ENCODE results near the gene BEST2.

Gene BEST2

DNA sequence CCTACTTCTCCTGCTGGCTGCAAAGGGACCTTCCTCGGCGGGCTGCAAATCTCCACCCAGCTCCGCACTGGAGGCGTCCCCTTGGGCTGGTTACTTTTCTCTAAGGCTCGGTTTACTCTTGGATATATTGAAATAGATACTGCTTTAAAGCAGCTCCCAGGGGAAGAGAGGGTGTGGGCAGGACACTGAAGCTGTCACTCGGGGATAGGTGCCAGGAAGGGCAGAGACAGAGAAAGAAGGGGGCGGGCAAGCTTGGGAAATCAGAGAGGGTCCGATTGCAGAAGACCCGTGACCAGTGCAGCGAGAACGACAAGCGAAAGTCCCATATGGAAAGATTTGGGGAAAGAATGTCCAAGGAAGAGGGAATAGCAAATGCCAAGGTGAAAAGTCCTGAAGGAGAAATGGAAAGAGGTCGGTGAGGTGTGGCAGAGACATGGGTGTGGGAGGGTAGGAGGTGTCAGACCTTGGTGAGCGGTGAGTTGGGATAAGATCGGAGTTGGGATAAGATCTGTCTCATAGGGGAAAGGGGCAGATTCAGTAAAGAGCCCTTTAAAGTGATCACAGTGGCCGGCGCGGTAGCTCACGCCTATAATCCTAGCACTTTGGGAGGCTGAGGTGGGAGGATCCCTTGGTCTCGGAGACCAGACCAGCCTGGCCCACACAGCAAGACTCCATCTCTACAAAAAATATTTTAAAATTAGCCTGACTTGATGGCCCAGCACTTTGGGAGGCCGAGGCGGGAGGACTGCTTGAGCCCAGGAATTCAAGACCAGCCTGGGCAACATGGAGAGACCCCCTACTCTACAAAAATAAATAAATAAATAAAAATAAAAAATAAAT, 50.9 kb downstream of the BEST2 start:
- no peak for DNase-seq

DNA sequence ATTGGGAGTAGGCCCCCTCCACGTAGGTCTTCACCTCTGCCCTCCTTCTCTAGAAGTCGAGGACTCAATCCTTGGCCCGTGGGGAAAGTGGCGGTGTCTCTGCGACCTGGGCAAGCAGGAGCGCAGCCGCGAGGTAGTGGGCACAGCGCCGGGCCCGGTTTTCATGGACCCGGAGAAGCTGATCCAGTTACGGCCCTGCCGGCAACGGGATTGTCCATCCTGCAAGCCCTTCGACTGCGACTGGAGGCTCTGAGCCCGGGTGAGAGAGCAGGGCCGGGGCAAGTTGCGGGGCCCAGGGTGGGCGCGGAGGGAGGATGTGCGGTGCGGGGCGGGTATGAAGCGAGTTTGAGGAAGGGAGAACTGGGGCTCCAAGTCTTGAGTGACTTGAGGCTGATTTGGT, 52.5 kb downstream of the BEST2 start:
- no peak for DNase-seq

DNA sequence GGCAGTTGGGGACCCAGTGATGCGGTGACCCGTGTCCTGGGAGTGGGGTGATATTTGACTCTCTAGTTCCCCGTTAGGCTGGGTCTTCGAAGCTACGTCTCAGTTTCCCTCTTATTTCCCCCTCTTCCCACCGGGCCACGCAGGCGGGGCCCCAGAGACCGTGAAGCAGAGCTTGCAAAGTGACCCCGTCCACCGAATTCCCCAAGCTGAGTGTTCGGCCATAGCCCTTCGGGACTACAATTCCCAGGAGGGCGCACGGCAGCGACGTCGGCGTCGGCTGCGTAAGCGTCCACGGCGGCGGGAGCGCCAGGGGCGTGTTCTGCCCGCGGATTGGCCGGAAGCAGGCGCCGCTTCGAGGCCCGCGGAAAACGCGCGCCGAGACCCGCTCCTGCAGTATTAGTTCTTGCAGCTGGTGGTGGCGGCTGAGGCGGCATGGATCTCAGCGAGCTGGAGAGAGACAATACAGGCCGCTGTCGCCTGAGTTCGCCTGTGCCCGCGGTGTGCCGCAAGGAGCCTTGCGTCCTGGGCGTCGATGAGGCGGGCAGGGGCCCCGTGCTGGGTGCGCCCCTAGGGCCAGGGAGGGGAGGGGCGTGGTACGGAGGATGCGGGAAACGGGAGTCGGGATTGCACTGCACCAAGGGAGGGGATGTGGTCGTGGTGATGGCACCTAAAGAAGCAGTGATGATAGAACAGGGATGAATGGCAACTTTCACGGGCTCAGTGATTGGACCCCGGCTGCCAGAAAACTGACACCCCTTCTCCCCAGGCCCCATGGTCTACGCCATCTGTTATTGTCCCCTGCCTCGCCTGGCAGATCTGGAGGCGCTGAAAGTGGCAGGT, 54.9 kb downstream of the BEST2 start, which contains the start of gene RNASEH2A:
Gene RNASEH2A, plus strand, starts transcription at position 343 of the 840 bp plus-strand sequence. Its CDS starts 90 bp downstream, at position 433.
- DNase-seq, result peak; percentile 95
